HS-27A (cell line): Measurements from ENCODE around the gene CAPZB.
"Not testable (repeated sequence)": the region's sequence is repeated elsewhere in the genome, so short reads cannot be mapped to it uniquely, and the experiment has no call there.

Experiments
- DNase-seq: peaks from one replicate; pipeline ENCODE4 v3.0.0-alpha.2; 2012; ENCODE audit warnings: low read depth, missing footprints

The CAPZB gene

DNA sequence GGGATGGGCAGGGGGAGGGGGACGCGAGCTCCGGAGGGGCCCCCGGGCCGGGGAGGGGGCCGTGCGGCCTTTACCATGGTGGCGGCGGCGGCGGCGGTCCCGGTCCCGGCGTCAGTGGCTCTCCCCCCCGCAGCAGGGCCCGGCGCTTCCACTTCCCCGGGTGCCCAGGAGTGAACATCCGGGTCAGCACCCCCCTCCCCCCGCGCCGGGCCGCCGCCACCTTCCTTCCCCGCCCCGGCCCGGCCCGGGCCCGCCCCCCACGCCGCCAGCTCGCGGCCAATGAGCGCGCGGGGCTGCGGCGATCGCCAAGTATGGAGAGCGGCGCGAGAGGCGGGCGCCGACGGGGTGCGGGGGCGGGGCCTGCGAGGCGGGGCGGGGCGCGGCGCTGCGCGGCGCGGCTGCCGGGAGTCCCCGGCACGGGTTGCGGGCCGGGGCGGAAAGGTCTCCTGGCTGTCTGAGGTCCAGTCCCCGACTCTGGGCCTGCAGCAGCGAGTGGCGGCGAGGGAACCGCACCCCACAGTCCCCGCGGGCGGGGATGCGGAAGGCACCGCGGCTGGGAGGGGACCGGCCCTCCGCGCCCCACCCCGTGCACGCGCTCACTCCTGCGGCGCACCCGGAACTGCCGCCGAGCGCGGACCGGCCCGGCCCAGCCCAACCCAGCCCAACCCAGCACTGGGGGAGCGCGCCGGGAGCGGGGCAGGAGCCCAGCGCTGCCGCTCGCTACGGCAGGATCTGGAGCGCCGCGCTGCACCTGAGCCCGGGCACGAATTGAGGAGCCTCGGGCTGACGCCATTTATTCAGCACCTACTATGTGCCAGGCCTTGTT lies at the start of gene CAPZB:
Gene CAPZB (minus strand): TSS at position 178 of the 826 bp plus-strand sequence. CDS start 101 bp downstream, at position 77.
- DNase-seq: peak; percentile 34

DNA sequence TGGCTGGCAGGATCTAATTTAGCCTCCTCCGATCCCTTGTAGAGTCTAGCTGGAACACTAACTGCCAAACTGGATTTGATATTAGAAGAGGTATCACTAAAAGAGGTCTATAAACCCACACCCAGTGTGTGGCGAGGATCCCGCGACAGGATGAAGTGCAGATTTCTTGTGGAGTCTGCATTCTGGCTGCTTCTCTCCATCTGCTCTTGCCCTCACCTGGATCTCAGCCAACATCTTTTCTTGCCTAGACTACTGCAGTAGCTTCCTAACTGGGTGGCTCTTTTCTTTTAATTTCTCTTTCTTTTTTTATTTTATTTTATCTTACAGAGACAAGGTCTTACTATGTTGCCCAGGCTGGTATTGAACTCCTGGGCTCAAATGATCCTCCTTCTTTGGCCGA lies 48.9 kb upstream of the CAPZB start:
- no peak for DNase-seq

DNA sequence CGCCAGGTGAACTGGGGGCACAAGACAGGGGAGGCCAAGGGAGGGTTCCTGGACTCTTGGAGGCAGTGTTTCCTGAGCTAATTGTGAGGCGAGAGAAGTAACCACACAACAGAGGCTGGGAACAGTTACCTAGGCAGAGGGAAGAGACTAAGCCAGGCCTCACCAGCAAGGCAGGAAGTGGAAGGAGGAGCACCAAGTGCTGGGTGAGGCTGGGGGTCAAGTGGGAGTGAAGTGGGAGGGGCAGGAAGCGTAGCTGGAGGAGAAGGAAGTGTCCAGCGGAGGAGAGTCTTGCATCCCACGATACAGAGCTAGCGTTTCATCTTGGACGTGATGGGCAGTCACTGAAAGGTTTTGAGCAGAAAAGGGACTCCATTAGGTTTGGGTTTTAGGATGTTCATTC lies 48.3 kb upstream of the CAPZB start:
- no peak for DNase-seq

DNA sequence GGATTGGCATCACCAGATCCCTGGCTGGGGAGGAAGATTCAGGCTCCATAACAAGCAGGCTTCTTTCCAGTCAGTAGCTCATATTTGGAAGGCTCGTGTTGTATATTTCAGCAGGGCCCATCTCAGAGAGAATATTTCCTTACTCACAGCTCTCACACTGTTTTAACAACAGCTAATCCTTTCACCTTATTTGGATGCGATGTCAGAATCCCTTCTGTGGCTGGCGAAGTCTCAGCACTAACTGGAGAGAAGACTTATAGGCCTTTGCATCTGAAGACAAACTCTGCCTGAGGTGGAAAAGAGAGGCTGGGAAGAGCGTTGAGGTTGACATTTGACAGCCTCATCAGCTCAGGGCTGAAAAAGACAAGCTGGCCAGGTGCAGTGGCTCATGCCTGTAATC lies 47.2 kb upstream of the CAPZB start:
- DNase-seq: no peak

DNA sequence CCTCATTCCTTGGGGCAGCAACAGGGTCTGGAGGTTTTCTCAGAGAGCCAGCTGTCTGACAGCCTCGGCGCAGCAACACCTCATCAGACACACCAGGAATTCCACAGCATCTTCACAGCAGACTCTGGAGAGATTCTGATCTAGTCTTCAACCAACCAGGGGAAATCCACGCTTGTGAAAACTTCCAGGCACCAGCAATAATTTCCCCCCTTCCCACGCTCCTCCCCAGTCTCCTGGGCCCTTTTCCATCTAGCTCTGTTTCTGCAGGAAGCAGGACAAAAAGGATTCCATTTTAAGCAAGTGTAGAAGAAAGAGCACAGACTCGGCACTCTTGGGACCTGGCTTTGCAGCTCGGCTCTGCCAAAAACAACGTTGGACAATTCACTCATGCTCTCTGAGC lies 44.3 kb upstream of the CAPZB start:
- DNase-seq: no peak

DNA sequence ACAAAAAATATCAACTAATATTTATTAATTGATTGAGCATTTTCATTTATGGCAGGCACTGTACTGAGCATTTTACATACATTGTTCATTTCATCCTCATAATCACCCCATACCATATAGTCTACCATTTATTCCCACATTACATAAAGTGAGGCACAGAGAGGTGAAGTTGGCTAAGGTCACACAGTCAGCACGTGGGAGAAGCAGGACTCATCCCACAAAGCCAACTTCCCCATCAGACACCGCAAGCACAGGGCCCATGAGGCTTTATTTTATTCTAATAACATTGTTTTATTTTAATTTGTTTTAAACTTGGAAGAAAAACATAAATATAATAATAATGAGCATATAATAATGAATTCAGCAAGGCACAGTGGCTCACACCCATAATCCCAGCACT lies 43.1 kb upstream of the CAPZB start:
- no peak for DNase-seq

DNA sequence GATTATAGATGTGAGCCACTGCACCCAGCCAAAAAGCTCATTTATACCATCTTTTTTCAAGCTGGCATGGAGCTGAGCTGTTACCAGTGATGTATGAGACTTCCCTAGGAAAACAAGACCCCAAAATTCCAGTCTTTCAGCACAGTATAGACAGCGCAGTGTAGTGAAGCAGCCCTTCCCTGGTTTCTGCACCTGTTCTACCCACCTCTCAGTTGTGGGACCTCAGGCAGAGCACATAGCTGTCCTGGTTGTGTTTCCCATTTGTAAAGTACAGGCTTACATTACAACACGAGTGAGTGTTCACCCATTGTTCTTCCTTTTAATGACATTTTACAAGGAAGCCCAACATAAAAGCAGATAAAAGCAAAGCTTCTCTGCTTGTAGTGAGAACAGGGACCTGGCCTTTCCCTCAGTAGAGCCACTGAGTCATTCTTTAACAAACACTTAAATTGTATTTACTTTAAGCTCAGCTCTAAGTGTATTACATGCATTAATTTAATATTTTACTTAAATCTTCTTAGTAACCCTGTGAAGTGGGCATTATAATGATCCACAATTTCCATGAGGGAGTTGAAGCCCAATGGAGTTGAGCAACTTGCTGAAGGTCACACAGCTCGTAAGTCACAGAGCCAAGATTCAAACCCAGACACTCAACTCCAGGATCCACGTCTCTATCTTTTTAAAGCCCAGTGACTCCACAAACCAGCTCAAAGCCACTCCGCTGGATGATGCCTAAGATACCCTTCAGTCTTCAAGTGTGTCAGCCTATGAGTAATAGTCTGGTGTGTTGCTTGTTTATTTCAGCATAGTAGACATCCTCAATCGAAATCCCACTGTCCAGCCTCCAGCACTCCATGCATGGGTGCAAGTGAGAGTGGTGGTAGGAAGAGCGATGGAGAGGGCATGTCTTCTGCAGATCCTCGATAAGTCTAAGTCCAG lies 40.5 kb upstream of the CAPZB start:
- no peak for DNase-seq

DNA sequence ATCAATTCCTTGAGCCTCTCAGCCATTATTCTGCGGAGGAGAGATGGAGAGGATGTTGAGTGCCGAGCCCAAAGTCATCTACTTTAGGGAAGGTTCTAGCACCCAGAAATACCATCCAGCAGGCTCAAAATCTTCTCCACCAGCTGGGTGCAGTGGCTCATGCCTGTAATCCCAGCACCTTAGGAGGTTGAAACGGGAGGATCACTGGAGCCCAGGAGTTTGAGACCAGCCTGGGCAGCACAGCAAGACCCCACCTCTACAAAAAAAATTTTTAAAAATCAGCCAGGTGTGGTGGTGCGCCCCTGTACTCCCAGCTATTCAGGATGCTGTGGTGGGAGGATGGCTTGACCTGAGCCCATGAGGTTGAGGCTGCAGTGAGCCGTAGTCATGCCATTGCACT lies 39.5 kb upstream of the CAPZB start:
- no peak for DNase-seq

DNA sequence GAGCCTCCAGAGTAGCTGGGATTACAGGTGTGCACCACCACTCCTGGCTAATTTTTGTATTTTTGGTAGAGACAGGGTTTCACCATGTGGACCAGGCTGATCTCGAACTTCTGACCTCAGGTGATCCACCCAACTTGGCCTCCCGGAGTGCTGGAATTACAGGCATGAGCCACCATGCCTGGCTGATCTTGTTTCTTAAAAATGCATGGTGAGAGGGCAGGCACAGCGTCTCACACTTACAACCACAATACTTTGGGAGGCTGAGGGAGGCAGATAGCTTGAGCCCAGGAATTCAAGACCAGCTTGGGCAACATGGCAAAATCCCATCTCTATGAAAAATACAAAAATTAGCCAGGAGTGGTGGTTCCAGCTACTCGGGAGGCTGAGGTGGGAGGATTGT lies 37.2 kb upstream of the CAPZB start:
- not testable (repeated sequence) for DNase-seq

DNA sequence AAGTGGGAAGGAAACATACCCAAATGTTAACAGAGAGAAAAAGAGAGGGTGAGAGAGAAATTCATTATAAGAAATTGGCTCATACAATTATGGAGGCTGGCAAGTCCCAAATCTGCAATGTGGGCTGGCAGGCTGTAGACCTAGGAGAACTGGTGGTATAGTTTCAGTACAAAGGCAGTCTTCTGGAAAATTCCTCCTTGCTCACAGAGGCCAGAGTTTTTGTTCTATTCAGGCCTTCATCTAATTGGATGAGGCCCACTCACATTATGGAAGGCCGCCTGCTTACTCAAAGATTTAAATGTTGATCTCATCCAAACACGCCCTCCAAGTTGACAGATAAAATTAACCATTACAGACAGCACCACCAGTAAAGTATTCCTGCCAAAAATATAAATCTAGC lies 36.1 kb upstream of the CAPZB start:
- DNase-seq: no peak

DNA sequence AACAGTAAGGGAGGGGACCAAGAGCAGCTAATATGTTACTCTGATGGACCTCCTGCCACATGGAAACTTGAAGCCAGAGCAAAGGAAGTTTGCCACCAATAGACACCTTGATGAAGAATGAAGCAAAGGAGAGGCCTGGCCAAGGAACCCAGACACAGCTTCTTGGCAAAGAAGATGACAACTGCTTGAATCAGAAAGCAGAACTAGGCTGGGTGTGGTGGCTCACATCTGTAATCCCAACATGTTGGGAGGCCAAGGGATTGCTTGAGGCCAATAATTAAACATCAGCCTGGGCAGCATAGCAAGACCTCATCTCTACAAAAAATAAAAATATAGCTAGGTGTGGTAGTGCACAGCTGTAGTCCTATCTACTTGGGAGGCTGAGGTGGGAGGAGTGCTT lies 31.7 kb upstream of the CAPZB start:
- DNase-seq: no peak

DNA sequence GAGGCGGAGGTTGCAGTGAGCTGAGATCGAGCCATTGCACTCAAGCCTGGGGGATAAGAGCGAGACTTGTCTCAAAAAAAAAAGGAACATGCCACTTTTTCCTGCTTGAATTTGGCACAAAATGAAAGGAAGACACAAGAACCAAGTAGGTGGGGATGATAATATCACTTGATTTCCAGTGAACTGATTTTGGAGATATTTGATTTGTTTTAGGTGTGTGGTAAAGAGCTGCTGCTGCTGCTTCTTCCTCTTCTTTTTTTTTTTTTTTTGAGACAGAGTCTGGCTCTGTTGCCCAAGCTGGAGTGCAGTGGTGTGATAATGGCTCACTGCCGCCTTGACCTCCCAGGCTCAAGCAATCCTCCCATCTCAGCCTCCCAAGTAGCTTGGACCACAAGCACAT lies 29.9 kb upstream of the CAPZB start:
- DNase-seq: no peak

DNA sequence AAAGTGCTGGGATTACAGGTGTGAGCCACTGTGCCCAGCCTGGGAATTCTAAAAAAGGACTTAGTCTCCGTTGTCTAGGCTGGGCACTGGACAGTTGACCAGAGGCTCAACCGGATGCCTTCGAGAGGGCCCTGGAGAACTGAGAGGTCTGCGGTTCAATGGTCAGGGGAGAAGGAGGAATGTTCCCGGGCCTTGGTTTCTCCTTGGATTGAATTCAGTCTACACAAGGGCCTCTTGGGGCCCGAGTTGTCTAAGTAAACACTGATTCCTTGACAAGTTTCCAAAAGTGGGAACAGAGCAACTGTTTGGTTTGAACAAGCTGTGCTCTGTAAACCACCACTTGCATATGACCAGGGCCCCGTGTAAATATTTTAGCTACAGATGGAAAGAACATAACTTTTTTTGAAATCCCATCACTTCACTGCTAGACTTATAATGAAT lies 29.1 kb upstream of the CAPZB start:
- DNase-seq: no peak

DNA sequence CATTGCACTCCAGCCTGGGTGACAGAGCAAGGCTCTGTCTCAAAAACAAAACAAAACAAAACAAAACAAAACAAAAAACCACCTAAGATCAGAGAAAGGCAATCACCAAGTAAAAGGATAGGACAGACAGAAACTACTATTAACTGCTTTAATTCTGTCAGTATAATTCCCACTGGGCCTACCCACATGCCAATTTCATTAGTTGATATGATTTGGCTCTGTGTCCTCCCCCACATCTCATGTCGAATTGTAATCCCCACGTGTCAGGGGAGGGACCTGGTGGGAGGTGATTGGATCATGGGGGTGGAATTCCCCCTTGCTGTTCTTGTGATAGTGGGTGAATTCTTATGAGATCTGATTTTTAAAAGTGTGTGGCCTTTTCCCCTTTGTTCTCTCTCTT lies 27.2 kb upstream of the CAPZB start:
- DNase-seq: no peak

DNA sequence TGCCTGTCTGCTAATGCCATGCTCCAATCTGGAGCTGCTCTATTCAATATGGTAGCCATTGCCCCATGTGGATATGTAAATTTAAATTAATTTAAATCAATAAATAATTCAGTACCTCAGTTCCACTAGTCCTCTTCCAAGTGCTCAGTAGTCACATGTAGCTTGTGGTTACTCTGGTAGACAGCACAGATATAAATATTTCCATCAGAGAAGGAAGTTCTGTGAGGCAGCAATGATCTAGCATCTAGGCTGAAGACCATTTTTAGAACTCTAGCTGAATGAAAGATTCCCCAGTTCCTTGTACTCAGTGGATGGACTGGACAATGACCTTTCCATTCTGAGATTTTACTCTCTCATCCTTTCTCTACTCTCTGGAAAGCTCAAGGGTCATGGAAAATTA lies 25.8 kb upstream of the CAPZB start:
- no peak for DNase-seq

DNA sequence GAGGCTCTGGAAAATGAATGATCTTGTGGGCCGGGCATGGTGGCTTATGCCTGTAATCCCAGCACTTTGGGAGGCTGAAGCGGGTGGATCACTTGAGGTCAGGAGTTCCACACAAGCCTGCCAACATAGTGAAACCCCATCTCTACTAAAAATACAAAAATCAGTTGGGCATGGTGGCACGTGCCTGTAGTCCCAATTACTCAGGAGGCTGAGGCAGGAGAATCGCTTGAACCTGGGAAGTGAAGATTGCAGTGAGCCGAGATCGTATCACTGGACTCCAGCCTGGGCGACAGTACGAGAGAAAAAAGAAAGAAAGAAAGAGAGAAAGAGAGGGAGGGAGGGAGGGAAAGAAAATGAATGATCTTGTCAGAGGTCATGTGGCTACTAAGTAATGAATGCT lies 24.3 kb upstream of the CAPZB start:
- not testable (repeated sequence) for DNase-seq

DNA sequence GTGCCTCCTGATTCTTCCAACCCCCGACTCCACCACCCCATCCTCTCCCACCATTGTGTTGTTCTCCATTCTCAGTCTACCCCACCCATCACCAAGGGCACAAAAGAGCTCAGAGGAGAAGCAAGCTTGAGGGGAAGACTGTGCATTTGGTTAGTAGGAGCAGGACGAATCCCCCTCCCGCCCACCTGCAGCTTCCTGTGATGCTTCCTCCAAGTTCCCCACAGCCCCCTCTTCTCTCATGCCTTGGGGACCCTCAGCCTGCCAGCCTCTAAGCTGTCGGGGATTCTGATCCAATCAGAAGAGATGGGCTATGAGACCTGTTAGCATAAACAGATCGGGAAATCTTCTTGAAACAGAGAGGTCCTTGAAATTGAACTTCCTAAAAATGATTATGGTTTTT lies 22.2 kb upstream of the CAPZB start:
- no peak for DNase-seq

DNA sequence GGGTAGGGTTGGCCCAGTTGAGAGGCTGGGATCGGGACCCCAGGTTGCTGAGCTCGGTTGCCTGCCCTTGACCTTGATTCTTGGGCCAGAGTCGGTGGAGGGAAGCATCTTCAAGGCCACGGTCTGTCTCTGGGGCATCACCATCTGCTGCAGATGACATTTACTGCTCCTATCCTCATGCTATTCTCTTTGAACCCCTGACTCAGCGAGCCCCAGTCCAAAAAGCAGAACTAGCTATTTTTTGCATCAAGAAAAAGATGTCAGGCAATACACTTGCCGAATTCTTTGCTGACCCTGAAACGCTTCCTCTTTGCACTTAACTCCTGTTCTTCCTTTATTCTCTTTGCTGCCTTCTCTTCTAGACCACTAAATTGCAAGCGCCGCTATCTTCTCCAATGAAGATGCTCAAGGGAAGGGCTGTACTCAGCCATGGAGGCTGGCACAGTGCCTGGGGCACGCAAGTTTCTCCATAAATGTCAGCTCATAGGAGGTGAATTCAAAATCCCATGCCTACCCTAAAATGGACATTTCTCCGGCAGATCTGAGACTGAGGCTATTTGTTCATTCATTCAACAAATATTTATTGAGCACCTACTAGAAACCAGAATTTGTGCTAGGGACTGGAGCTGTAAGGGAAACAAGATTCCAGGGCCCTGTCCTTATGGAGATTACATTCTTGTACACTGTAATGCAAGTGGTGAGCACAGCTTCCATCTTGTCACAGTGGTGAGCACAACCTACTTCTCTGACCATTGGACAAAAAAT lies 20.5 kb upstream of the CAPZB start:
- DNase-seq: no peak

DNA sequence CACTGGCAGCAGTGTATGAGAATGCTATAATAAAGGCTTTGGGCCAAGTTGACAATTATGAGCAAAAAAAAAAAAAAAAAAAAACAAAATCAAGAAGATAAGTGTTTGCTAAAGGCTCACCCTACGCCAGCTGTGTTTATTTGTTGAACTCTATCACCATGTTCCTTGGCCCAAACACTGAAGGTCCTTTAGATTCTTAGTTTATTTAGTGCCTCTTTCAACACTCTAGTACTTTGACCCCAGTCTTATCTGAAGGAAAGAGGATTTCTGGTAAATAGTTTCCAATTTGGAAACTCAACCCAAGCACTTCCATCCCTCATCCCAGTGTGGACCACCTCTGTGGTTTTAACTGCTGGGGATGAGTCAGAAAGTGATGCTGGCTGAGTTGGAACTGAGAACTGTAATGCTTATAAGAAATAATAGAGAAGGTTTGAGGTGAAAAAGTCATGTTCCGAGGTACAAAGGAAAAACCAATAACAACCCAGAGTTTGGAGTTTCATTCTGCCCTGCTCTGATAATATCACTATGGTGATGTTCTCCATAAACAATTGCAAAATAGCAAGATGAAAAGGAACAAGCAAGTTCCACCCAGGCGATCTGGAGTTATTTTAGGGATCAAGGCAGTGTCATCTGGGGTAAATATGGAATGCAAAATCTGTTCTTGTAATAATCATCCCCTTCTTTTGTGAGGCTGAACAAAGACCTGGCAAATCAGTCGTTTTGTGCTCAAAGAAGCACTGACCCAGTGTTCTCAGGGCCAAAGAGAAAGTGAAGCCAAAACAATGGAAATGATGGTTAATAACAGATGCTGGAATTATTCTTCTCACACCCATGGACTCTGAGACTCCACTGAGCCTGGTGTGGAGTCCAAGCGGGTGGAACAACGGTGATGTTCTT lies 19.7 kb upstream of the CAPZB start:
- DNase-seq: no peak

DNA sequence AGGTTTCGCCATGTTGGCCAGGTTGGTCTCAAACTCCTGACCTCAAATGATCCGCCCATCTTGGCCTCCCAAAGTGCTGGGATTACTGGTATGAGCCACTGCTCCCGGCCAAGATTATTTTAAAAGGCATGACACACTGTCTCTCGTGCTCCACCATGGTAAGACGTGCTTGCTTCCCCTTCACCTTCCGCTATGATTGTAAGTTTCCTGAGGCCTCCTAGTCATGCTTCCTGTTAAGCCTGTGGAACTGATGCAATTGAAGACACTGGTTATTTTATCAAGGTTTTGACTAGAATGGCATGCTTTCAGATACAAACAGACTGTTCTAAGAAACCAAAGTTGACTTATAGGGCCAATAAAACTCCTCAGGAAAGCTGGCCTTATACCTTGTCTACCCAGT lies 16.9 kb upstream of the CAPZB start:
- not testable (repeated sequence) for DNase-seq

DNA sequence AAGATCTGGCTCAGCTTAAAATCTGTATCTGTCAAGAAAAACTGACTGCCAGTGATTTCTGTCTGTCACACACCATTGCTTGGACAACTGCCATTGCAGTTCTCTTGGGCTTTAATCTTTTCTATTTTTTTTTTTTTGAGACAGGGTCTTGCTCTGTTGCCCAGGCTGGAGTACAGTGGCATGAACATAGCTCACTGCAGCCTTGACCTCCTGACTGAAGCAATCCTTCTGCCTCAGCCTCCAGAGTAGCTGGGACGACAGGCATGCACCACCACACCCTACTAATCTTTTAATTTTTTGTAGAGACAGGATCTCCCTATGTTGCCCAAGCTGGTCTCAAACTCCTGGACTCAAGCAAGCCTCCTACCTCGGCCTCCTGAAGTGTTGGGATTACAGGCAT lies 14.5 kb upstream of the CAPZB start:
- not testable (repeated sequence) for DNase-seq
